GM21360 (cell line): Measurements from ENCODE around the gene TSPAN17.
"Not testable (repeated sequence)": the region's sequence is repeated elsewhere in the genome, so short reads cannot be mapped to it uniquely, and the experiment has no call there.

Source experiments
- ATAC-seq: cut with Tn5 transposase; IDR thresholded peaks from one replicate; pipeline ENCODE4 v1.9.1; 2021; ENCODE audit warnings: mild to moderate bottlenecking, moderate library complexity; ENCODE audit not compliant: unreplicated experiment

TSPAN17 gene, protein sequence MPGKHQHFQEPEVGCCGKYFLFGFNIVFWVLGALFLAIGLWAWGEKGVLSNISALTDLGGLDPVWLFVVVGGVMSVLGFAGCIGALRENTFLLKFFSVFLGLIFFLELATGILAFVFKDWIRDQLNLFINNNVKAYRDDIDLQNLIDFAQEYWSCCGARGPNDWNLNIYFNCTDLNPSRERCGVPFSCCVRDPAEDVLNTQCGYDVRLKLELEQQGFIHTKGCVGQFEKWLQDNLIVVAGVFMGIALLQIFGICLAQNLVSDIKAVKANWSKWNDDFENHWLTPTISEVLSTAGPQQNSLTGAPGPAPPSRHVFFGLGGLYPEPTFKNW

DNA sequence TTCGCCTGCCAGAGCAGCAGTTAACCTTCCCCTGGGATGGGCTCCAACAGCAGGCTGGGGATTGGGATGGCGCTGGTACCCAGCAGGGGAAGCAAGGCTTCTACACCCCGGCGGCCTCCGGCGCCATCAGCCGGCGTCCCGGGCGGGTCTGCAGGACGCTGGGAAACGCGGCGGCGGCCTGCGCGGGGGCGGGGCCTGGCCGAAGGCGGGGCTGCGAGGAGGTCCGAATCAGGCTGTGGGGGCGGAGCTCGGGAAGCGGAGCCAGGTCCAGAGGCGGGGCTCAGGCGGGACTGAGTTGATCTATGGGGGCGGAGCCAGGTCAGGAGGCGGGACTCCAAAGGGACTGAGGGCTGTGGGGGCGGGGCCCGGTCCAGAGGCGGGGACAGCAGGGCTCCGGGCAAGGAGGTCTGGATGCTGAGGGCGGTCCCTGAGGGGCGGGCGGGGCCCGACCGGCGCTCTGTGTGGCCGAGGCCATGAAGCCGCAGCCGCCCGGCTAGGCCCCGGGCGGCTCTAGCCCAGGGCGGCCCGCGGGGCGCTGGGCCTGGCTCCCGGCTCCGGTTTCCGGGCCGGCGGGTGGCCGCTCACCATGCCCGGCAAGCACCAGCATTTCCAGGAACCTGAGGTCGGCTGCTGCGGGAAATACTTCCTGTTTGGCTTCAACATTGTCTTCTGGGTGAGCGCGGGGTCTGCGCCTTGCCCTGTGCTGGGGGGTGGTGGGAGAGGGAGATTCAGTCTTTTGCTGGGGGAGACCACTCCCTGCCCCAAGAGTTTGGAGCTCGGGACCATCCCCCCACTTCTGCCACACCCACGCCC lies at the start of gene TSPAN17:
TSPAN17 (plus strand) TSS at position 455 of the 813 bp plus-strand sequence; CDS start at position 587, 132 bp downstream.
- peak; percentile 93 for ATAC-seq

- ATAC-seq = not testable (repeated sequence)
Observed at GRCh38 chr5:176599749-176600430, 47.4 kb upstream of the TSPAN17 start.

DNA sequence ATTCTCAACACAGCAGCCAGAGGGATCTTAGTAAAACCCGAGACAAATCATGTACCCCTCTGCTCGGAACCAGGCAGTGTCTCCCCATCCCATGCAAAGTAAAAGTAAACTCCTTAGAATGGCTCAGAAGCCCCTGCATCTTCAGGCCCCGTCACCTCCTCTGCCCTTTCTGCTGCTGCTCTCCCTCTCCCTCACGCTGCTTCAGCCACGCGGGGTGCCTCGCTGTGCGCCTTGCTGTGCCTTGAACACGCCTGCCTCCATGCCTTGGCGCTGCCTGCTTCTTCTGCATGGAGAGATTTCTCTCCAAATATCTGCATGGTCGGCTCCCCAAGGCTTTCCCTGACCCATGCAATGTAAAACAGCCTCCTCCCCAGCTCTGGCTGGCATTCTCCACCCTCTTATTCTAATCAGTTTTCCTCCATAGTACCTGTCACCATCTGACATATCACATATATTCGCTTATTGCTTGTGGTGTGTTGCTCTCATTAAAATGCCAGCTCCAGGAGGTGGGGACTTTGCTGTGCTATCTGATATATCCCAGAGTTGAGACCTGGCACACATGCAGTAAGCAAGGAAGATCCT lies 45.3 kb upstream of the TSPAN17 start:
- no peak for ATAC-seq

GRCh38 chr5:176603091-176603490 lies 44.2 kb upstream of the TSPAN17 start:
- no peak for ATAC-seq

DNA sequence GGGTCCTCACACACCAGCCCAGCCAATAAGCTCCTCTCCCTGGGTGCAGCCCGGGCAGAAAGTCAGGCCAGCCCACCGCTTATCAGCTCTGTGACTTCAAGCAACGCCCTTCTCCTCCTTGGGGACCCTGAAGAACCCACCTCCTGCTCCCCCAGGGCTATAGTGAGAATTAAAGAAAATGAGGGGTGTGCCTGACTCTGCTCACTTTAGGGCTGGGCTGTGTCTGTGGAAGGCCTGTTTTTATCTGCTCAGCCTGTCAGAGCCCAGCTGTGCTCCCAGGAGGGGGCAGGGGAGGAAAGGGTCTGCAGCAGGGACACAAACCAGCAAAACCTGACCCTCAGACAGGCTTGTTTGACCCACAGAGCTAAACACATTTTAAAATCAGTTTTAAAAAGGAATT lies 41.3 kb upstream of the TSPAN17 start:
- no peak for ATAC-seq

GRCh38 chr5:176606875-176607274 lies 40.4 kb upstream of the TSPAN17 start:
- ATAC-seq = no peak

DNA sequence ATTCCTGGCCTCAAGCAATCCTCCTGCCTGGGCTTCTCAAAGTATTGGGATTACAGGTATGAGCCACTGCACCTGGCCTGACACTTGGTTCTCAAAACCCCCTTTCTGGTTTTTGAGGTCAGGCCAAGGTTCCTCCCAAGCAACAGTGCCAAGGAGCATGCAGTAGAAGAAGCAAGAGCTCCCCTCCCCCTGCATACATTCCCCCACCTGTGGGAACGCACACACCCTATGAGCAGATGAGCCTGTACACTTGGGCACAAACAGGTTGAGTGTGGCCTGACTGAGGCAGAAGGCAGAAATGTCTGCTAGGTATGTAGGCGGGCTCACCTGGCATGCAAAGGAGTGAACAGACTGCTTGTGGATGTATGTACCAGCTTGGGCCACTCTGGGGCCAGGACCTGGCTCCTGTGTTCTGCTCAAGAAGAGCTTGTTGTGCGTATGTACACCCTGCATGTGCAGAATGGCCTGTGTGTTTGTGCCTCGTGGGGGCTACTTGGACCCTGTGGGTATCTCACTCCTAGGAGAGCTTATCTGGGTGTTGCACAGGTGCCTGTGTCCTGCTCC lies 39.1 kb upstream of the TSPAN17 start:
- ATAC-seq = no peak

GRCh38 chr5:176608937-176609723 lies 38.2 kb upstream of the TSPAN17 start:
- peak; percentile 7 for ATAC-seq

DNA sequence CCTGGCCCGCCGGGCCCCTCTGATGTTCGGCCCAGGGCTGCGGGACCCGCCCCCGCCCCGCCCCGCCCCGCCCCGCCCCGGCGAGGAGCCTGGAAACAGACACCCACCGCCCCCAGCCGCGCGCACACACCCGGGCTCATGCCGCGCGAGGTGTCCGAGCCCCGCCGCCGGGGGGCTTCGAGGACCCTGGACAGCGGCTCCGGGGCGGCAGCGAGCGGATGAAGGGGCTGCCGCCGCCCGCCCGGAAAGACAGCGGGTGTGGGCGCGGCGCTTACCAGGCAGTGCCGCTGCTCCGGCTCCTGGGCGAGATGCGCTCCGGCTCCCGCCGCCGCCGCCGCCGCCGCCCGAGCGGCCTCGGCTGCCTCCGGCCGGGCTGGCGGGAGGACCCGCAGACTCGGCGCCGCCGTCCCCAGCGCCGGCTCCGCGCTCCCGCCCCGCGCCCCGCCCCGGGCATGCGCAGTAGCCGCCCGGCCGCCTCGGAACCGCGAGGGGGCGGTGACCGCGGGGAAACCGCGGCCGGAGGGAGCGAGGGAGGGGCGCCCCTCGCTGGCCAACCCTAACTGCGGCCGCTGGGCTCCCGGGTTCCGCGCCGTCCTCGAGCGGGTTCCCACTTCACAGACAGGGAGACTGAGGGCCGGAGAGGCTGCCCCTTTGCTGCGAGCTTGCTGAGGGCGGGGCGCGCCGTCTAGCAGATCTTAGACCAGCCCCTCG lies 37.4 kb upstream of the TSPAN17 start, which contains the start of gene GPRIN1:
GPRIN1 (minus strand) TSS at position 433 of the 711 bp plus-strand sequence. CDS start 10,322 bp downstream, outside the sequence.
- ATAC-seq = peak; percentile 75

DNA sequence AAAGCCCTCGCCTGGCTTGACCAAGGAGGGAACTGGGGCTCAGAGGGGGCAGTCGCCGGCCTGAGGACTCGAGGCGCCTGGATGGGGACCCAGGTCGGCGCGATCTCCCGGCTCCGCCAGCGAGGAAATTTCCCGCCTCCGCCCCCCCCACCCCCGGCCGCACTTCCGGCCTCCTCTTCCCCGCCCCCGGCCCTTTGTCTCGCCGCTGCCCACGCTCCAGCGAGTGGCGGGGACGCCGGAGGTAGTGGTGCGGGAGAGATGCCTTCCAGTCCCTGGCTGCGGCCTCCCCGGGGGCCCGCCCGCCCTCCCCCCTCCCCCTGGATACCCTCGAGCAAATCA lies 36.9 kb upstream of the TSPAN17 start:
- ATAC-seq = no peak

DNA sequence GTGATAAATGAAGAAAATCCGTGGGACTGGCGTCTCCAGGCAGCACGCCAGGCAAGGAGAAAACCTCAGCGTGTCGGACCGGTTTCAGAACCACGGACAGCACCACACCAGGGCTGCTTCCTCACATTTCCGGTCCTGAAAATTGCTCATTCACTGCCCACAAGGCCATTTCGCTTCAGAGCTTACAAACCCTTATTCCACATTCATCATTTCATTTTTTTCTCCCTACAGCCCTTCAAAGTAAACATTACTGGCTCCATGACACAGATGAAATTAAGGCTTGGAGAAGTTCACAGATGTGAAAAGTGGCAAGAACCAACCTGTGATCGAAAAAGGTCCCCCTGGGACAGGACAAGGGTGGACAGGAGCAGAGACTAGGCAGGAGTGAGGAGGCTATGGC lies 35.8 kb upstream of the TSPAN17 start:
- no peak for ATAC-seq

DNA sequence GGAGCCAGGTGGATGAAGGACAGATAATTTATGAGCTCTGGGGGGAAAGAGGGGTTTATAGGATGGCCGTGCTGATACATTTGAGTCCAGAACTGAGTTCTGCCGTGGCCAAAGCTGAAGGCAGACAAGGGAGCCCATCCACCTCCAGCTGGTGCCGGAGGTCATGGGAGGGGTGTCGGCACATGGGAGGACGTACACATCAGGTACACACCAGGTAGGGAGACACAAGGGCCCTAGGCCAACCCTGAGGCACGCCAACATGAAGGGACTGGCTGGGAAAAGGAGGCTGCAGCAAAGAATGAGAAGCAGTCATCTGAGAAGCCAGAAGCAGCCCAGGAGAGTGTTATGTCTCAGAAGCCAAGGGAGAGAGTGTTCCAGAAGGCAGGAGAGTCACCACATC lies 35.3 kb upstream of the TSPAN17 start:
- no peak for ATAC-seq

GRCh38 chr5:176612855-176613254 lies 34.4 kb upstream of the TSPAN17 start:
- no peak for ATAC-seq

DNA sequence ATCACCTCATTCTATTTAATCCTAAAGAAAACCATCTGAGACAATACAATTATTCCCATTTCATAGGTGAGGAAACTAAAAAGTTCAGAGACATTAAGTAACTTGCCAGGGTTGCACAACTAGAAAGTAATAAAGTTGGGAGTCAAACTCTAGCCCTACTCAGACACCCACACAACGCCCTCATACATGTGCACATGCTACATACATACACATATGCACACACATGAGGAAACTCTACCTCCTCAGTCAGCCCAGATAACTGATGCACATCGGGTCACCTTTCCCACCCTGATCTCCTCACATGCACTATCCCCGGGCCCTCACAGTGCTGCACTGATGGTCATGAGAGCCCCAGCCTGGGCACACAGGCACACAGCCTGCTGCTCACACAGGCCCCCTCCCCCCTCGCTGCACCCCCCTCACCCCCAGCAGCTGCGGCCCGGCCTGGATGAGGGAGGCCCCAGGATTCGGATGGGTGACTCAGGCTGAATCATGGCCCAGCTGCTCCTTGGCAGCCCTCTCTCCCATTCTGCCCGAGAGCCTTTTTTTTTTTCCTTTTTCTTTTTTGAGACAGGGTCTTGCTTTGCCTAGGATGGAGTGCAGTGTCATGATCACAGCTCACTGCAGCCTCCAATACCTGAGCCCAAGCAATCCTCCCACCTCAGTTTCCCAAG lies 32.3 kb upstream of the TSPAN17 start:
- no peak for ATAC-seq

DNA sequence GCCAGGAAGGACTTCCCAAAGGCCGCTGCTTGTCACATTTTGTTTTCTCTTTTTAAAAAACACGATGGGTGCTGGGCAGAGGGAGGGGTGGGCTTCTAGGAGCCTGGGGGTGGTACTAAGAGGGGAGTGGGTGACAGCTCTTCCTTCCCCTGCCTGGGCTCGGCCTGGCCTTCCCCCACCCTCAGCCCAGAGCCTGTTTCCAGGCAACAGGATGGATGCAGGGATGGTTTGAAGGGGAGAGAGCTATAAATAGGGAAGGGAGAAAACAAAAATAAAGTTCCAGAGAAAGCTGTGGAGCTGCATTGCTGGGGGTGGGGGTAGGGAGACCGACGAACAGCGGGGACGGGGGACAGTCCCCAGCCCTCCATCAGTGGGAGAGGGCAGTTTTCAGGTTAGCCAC lies 30.8 kb upstream of the TSPAN17 start:
- ATAC-seq = no peak

DNA sequence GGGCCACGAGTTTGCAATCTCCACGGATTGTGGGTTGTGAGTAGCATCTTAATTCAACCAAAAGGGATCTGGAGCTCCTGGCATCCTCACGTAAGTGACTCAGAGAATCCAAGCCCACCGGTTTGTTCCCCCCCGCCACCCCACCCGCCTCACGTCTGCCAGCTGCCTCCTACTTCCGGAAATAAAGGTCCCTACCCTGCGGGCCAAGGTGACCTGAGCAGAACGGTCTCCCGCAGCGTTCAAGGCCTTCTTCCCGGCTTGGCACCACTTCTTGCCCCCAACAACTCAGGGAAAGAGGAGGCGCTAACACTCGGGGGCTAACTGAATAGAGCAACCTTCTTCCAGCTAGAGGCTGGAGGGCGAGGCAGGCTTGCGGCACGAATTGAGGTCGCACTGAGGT lies 28.5 kb upstream of the TSPAN17 start:
- ATAC-seq = no peak

GRCh38 chr5:176619203-176619568 lies 28.1 kb upstream of the TSPAN17 start:
- peak; percentile 82 for ATAC-seq

- ATAC-seq = no peak
Observed at GRCh38 chr5:176619569-176620332, 27.5 kb upstream of the TSPAN17 start.
